Occipital lobe (tissue), 2 donors: ENCODE results near the gene DBNDD2. TPM values are rescaled to one million over a fixed set of nuclear protein-coding genes. Genes with fewer than 3 reads are reported as not detected.

ENCODE experiments used
- DNase-seq: peaks from one replicate; lab custom pipeline; 2025; lab: John Stamatoyannopoulos, UW
- total RNA-seq: library from RNA; depleted of rRNA; stranded (reverse); fragments of >200 nt; gene quantifications from one replicate; pipeline ENCODE4 v1.2.3, GENCODE V29; 2014

Gene DBNDD2
- total RNA-seq, 1 donor from 2014 or later: 5.9 TPM

DNA sequence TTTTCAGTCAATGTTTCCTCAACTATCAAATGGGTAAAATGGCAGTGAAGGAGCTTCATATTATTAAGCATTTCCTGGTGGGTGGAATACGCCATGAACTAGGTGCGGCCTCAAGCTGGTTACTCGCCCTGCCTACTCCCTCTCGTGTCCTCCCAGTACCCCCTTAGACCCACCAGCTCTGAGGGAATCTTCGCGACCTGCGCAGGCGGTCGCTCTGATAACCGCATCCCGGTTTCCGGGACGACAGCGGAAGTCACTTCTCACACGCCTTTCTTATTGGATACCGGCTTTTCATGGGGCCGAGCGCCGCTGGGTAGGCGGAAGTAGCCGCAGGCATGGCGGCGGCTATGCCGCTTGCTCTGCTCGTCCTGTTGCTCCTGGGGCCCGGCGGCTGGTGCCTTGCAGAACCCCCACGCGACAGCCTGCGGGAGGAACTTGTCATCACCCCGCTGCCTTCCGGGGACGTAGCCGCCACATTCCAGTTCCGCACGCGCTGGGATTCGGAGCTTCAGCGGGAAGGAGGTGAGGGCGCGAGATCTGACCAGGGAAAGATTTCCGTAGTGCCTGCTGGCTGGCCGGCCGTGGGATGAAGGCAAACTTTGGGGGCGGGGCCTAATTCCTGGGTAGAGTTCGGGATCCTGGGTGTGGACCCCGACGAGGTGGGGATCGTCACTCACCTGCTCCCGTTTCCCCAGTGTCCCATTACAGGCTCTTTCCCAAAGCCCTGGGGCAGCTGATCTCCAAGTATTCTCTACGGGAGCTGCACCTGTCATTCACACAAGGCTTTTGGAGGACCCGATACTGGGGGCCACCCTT lies 7.9 kb downstream of the DBNDD2 start, which contains the start of gene PIGT:
PIGT (plus strand) TSS at position 320 of the 816 bp plus-strand sequence; CDS start at position 336, 16 bp downstream.
- peak; percentile 84 for DNase-seq

- DNase-seq: no peak
Observed at GRCh38 chr20:45416917-45417316, 8.8 kb downstream of the DBNDD2 start.

- DNase-seq: peak; percentile 62
Observed at GRCh38 chr20:45419188-45420091, 11.4 kb downstream of the DBNDD2 start.

- no peak for DNase-seq
Observed at GRCh38 chr20:45420125-45420524, 12.0 kb downstream of the DBNDD2 start.

DNA sequence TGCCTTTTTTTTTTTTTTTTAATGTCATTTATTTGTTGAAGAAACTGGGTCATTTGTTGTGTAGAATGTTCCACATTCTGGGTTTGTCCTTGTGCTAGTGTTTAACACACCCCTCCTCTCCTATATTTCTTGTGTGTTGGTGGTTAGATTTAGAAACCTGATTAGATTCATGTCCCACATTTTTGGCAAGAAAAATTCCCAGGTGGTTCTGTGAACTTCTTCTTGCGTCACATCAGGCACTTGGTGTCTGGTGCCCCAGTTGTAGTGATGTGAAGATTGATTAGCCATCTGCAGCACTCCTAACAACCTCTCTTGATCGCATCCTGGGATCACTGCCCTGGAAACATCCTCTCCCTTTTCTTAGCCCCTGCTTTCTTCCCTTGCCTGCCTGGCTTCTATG lies 15.6 kb downstream of the DBNDD2 start:
- no peak for DNase-seq

GRCh38 chr20:45425561-45425960 lies 17.5 kb downstream of the DBNDD2 start:
- no peak for DNase-seq

- DNase-seq: peak; percentile 27
Observed at GRCh38 chr20:45426320-45427016, 18.4 kb downstream of the DBNDD2 start.

GRCh38 chr20:45427236-45428149 lies 19.4 kb downstream of the DBNDD2 start:
- no peak for DNase-seq

- DNase-seq: no peak
Observed at GRCh38 chr20:45429618-45430017, 21.5 kb downstream of the DBNDD2 start.

- no peak for DNase-seq
Observed at GRCh38 chr20:45432294-45432693, 24.2 kb downstream of the DBNDD2 start.

- peak; percentile 82 for DNase-seq
Observed at GRCh38 chr20:45433316-45433715, 25.2 kb downstream of the DBNDD2 start.

- no peak for DNase-seq
Observed at GRCh38 chr20:45433976-45434375, 25.9 kb downstream of the DBNDD2 start.

- DNase-seq: peak; percentile 83
Observed at GRCh38 chr20:45436732-45437485, 28.8 kb downstream of the DBNDD2 start.

GRCh38 chr20:45440424-45440823 lies 32.3 kb downstream of the DBNDD2 start:
- DNase-seq: no peak

- DNase-seq: no peak
Observed at GRCh38 chr20:45440891-45441685, 33.0 kb downstream of the DBNDD2 start.

DNA sequence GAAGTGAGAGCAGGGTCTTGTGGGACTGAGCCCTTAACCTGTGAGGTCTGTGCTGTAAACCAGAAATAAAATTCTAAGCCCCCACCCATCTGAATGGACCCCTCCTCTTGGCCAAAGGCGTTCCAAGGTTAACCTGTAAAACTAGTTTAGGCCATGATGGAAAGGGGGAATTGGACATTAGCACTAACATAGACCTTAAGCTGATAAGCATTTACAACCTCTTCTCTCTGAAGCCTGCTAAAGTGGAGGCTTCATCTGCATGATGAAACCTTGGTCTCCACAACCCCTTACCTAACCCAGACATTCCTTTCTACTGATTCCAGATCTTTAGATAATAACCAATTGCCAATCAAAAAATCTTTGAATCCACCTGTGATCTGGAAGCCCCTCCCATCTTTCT lies 33.7 kb downstream of the DBNDD2 start:
- no peak for DNase-seq

- DNase-seq: no peak
Observed at GRCh38 chr20:45444050-45444449, 36.0 kb downstream of the DBNDD2 start.

DNA sequence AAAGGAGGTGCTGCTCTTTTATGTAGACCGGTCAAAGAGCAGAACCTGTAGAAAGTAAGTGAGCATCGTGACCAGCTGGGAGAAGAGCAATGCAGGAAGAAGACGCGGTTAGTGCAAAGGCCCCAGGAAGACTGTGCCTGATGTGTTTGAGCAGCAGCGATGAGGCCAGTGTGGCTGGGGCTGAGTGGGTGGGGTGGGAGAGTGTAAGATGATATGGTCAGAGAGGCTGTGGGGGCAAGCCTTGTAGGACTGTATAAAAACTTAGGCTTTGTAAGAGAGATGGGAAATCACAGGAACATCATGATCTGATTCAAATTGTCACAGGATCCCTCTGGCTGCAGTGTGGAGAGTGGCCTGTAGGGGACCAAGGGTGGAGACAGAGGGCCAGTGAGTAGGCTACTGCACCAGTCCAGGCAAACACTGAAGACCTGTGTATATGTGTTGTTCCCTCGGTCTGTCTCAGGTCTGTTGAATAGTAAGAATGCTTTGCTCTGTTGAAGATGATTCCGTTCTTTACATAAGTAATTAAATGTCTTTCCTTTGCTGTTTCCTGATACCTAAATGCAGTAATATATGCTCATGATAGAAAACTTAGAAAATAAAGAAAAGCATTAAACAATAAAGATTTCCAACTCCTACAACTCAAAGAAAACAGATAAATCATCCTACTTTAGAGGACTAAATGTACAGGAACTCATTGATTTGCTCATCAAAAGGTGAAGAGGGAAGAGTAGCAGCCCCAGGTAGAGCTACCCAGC lies 37.9 kb downstream of the DBNDD2 start:
- DNase-seq: no peak
